NOMO-1 treated with DMSO at 0.1 percent for 48 hours (cell line): ENCODE data around the gene DPP6.

ENCODE experiments used
- DNase-seq: peaks from one replicate; lab custom pipeline; 2025; ENCODE audit not compliant: unreplicated experiment; lab: John Stamatoyannopoulos, UW

Gene DPP6

DNA sequence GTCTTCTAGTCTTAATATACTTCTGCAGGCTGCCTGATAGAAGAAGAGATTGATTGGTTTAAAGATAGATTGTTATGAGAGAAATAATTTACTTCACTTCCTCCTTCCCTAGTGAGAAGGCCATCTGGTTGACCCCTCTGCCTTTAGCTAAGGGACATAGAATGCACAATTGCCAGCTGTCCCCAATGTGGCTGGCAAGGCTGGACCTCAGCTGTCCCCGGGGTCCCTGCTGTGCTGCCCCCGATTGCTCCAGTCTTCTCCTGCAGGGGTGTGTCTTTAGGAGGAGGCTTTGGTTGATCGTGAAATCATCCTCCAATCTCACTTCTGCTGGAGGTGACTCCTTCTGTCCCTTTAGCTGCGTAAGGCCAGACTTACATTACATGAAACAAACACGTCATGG lies 388.5 kb downstream of the DPP6 start:
- DNase-seq: no peak

DNA sequence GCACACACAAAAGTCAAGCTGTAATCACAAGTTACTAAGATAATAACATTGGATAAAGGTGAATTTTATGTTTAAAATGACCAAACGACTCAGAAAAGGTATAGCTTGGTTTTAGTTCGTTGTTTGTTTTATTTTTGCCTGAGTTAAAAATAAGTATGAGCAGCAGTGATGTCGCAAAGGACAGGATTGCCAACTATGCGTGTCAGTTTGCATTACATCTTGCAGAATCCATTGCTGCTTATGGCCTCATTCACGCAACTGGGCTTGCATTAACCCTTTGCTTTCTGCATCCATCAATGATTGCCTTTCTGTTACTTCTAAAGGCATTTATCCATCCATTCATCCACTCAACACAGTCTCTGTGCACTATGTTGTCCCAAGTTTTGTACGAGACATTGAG lies 389.6 kb downstream of the DPP6 start:
- no peak for DNase-seq

- no peak for DNase-seq
Observed at GRCh38 chr7:154442939-154443338, 390.7 kb downstream of the DPP6 start.

GRCh38 chr7:154450451-154450850 lies 398.3 kb downstream of the DPP6 start:
- DNase-seq: no peak

DNA sequence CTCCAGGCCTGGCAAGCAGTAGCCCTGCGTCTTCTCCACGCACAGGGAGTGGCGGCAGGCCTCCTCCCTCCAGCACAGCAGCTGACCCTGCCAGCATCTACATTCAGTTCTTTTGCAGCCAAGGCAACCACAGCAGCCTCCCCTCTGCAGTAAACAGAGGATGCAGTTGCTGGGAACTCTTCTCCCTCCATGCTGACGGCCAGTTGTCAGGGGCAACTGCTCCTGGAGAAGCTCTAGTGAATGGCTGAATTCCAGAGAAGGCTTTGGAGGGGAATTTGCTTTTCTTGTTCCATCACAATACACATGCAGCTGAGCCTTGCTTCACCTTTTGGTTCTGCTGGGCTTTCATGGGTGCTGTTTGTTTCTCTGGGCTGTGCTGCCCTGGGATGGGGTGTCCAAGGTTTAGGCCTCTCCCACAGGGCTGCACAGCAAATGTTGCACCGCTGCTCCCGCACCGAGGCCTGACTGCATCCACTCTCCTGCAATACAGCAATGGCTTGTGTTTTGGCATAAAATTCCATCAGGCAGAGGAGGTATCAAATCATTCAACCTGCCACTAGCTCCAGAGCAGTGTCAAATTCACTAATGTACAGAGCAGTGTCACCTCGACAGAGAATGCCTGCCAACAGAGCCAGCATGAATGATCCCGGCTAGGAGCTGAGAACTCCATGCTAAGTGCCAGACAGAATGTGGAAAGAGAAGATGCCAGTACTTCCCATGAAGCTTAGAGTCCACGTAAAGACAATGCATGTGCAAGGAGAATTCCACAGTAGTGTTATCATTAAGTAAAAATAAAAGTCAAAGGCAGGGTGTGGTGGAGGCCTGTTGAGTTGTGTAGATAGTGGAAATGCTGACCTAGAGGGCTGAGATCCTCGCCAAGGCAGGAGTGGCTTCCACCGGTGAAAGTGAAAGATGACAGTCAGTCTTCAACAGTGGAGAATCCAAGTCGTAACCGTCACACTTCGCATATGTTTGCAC lies 399.6 kb downstream of the DPP6 start:
- no peak for DNase-seq

GRCh38 chr7:154463794-154464193 lies 411.6 kb downstream of the DPP6 start:
- DNase-seq: no peak

DNA sequence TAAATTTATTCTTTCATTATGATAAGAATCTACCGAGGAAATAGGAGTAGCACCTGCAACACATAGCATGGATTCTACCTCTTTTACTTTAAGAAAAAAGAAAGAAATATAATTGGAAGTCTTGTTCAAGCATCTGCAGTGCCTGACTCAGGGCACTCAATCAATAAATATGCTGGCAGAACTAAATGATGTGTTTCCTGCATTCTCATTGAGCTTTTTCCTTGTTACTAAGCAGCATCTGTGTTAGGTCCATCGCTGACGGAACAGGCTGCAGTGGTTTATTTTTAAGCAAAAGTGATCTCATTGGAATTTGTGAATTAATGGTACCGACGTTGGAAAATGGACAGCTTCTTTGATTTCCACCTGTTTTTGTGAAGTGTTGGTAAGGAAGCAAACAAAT lies 417.5 kb downstream of the DPP6 start:
- no peak for DNase-seq

DNA sequence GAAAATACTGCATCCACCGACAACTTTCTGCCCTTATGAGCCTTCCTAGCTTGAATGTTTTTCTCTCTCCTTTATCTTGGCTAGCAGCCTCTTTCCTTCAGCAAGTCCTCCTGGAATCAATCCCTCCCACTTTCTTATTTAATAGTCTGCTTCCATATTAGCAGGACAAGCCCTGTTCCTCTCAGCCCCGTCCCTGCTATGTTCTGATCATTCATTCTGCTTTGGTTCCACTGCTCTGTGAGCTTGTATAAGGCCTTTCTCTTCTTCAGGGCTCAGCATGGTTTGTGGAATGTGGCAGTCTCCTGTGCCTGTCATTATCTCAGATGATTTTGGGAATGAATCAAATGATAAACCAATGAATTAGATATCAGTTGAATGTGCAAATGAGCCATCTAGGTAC lies 420.1 kb downstream of the DPP6 start:
- DNase-seq: no peak

- no peak for DNase-seq
Observed at GRCh38 chr7:154473360-154473759, 421.2 kb downstream of the DPP6 start.

DNA sequence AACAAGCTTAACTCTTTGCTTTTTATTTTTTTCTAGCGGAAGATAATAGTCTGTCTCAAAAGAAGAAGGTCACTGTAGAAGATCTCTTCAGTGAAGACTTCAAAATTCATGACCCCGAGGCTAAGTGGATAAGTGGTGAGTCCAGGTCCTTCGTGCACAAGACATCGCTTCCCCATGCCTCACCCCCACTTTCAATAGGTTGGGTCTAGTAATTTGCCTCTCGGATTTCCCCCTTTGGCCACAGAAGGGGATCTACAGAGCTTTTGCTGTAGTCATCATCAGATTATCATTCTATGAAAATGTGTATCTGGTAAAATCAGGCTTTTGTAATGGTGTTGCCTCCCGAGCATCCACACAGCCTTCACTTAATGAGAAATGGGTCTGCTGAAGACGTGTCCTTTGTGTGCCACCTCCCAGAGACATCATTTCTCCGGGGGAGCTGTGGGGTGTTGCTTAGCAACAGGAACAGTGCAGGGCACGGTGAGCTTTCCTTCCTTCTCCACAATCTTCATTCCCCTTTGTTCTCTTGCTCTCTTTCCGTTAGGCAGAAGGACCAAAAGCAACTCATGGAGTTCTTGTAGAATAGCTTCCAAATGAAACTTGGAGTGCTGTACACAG lies 422.8 kb downstream of the DPP6 start:
- no peak for DNase-seq

DNA sequence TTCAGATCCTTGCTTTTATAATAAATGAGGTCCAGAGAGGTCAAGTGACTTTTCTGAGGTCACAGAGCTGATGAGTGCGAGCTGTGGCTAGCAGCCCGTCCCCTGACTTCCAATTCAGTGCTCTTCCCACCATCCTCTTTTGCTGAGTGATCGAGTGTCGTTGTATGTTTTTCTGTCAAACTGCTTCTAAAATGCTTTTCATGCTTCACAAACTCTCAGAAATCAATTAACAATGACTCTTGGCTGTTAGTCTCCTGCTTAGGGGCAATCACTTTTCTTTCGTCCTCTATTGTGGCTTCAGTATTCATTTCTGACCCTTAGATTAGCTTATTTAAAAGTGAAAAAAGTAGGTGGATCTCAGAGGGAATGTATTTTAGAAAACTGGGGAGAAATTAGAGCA lies 423.7 kb downstream of the DPP6 start:
- no peak for DNase-seq

GRCh38 chr7:154480817-154481216 lies 428.6 kb downstream of the DPP6 start:
- no peak for DNase-seq

GRCh38 chr7:154482863-154483262 lies 430.7 kb downstream of the DPP6 start:
- no peak for DNase-seq

DNA sequence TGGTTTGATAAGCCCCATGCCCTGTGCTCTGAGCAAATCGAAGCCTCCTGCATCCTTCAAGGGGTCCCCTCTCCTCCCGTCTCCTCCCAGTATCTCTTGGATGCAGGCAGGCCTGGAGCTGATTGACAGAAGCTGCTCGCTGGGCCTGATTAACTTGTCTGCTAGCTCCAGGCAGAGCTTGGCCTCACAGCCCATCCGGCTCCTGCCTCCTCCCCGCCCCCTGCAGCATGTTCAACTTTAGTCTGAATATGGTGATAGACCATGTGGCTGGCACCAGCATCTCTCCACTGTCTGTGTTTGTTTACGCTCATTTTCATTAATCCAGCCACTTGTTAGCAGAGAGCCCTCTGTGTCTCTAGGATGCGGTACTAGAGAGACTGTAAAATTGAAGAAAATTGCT lies 432.2 kb downstream of the DPP6 start:
- no peak for DNase-seq

DNA sequence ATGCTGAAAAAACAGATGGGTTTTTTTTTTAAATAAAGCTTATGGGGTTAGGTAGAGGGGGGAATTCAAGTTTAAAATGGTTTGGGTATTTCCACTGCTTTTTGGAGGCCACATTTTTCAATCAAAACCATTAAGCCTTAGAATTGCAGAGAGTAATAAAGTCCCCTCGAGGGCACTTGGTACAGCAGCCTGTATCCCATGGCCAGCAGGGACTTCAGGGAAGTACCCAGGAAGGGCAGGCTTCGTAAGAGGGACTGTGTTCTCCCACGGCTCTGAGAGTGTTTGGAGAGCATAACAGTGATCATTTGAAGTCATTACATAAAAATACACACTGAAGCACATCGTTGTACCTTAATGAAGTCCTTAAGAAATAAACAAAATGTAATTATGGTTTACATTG lies 432.7 kb downstream of the DPP6 start:
- no peak for DNase-seq

DNA sequence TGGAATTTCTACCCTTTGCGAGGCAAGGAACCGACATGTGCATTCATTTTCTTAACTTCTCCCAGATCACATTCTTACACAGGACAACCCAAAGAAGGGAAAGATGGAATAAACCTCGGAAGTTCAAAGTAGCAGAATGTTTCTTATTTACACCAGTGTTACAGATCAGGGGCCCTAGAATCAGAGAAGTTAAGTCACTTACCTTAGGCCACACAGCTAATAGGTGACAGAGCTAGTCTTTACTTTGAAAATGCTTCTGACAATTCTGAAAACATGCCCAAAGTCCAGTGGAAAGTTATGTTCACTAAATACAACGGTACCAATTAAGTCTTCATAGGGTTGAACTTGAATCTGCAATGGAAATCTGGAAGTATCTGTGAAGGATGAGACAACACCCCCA lies 437.7 kb downstream of the DPP6 start:
- no peak for DNase-seq

GRCh38 chr7:154493594-154493993 lies 441.4 kb downstream of the DPP6 start:
- DNase-seq: no peak

DNA sequence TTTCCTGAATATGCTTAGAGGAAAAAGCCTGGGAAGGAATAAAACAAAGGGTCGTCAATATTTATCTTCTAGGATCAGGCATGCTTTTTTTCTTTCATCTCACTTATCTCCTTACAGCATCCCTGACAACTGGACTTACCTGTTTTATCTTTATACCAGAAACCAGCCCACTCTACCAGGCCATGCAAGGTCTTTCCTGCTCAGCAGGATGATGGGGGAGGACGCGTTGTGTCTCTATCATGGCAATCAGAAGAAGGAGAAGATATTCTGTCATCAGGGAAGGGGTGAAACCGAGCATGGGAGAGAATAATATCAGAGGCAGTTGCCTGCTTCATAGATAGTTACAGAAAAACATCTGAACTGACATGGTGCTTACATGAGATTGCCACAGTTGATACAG lies 445.6 kb downstream of the DPP6 start:
- DNase-seq: no peak

- no peak for DNase-seq
Observed at GRCh38 chr7:154503962-154504550, 451.9 kb downstream of the DPP6 start.

- DNase-seq: no peak
Observed at GRCh38 chr7:154504918-154505317, 452.7 kb downstream of the DPP6 start.

DNA sequence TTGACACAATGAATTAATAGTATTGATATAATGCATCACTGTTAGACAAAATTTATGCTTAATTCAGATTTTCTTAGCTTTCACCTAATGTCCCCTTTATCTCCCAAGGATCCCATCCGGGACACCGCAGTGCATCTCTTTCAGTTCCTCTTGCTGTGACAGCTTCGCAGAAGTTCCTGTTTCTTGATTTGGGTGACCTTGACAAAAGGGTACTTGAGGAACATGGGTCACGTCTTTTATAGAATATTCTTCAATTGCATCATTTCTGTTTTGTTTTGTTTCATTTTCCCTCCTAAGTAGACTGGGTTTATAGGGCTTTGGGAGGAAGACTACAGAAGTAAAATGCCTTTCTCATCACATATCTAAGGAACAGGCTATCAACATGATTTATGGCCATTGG lies 453.2 kb downstream of the DPP6 start:
- peak; percentile 48 for DNase-seq

GRCh38 chr7:154509192-154509591 lies 457.0 kb downstream of the DPP6 start:
- DNase-seq: no peak
